Measurements from ENCODE around the gene ATG3. TPM values are rescaled to one million over a fixed set of nuclear protein-coding genes. Genes with fewer than 3 reads are reported as not detected.

Gene ATG3
- total RNA-seq, 4 donors from 2014 or later, result 25.1 to 47.9 (median 44.6) TPM

DNA sequence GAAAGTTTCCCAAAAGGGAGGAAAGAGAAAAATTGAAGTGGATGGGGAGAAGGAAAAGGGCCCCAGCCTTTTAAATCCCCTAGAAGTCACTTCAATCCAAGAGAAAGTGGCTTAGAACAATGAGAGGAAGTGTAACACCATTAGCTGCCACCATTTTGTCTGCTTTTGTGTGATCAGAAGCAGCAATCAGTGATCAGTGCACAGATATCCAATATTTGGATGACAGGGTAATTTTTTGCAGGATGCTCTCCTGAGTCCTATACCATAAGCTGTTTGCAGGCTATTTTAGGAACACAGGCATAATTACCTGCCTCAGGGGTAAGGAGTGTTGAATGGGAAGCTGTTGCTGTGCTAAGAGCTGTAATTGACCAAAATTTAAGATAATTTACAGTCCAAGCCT is 31.5 kb upstream of the ATG3 start:
- Histone ChIP-seq H3K4me3 (no peak overlapping the region), H3K36me3 (no peaks in the 10 kb centered on the region), H3K4me1 (no peaks in the 10 kb centered on the region), H3K27ac (no peak overlapping the region), H3K9me3 (no peaks in the 10 kb centered on the region), H3K27me3 (no peaks in the 10 kb centered on the region)
- TF ChIP-seq POLR2A (IDR thresholded peaks at IDR 0.05), result no peak
- no peak for TF ChIP-seq CTCF (IDR thresholded peaks at IDR 0.05)
- intact Hi-C loops (cut with DNase I; ENCODE audit: low total_unique reads), result no loop called here
- no peak for DNase-seq

DNA sequence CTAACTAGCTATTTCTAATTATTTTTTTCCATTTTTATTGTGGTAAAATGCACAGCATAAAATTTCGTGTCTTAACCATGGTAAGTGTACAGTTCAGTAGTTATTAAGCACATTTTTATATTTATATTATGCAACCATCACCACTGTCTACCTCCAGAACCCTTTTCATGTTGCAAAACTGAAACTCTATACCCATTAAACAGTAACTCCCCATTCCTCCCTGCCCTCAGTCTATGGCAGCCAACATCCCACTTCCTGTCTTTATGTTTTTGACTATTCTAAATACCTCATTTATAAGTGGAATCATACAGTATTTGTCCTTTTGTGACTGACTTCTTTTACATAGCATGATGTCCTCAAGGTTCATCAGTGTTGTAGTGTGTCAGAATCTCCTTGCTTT is 25.6 kb upstream of the ATG3 start:
- intact Hi-C loops (cut with DNase I; ENCODE audit: low total_unique reads), result loop anchor here (10.0 kb wide), 1 partner anchor 237 kb away; no protein-coding TSS in a partner anchor
- H3K9me3 ChIP-seq, result no peaks in the 10 kb centered on the region
- no peaks in the 10 kb centered on the region for H3K27me3 ChIP-seq
- no peak overlapping the region for H3K27ac ChIP-seq
- H3K36me3 ChIP-seq, result no peaks in the 10 kb centered on the region
- H3K4me1 ChIP-seq, result peaks cover 0 to 4% of the 10 kb centered on the region in 2 donors
- H3K4me3 ChIP-seq, result no peak overlapping the region
- TF ChIP-seq POLR2A (IDR thresholded peaks at IDR 0.05), result no peak
- no peak for TF ChIP-seq CTCF (IDR thresholded peaks at IDR 0.05)
- DNase-seq, result no peak

GRCh38 chr3:112585782-112586181 is 24.0 kb upstream of the ATG3 start:
- intact Hi-C loops (cut with DNase I; ENCODE audit: low total_unique reads), result loop anchor here (10.0 kb wide), 1 partner anchor 239 kb away; no protein-coding TSS in a partner anchor
- Histone ChIP-seq H3K9me3 (no peaks in the 10 kb centered on the region), H3K27ac (no peak overlapping the region), H3K4me3 (no peak overlapping the region), H3K4me1 (peaks cover 0 to 4% of the 10 kb centered on the region in 2 donors), H3K36me3 (no peaks in the 10 kb centered on the region), H3K27me3 (no peaks in the 10 kb centered on the region)
- TF ChIP-seq POLR2A (IDR thresholded peaks at IDR 0.05) (no peak), CTCF (IDR thresholded peaks at IDR 0.05) (no peak)
- DNase-seq, result no peak

DNA sequence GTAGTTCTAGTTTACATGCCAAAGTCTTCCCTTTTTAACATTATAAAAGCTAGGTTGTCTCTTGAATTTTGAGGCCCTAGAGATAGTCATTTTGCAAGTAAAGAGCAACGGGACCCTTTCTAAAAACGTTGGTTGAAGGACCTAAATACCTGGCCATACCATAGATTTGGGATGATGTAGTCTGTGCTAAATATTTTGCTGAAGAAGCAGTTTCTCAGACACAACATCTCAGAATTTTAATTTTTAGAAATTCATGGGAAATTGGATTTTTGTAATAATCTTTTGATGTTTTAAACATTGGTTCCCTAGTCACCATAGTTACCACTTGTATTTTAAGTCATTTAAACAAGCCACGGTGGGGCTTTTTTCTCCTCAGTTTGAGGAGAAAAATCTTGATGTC is 21.3 kb upstream of the ATG3 start:
- Histone ChIP-seq H3K9me3 (no peaks in the 10 kb centered on the region), H3K27ac (no peak overlapping the region), H3K36me3 (no peaks in the 10 kb centered on the region), H3K4me3 (no peak overlapping the region), H3K27me3 (no peaks in the 10 kb centered on the region), H3K4me1 (peaks cover 0 to 4% of the 10 kb centered on the region in 2 donors)
- no peak for TF ChIP-seq POLR2A (IDR thresholded peaks at IDR 0.05)
- no peak for TF ChIP-seq CTCF (IDR thresholded peaks at IDR 0.05)
- intact Hi-C loops (cut with DNase I; ENCODE audit: low total_unique reads), result loop anchor here (10.0 kb wide), 1 partner anchor 242 kb away; no protein-coding TSS in a partner anchor
- DNase-seq, result no peak

DNA sequence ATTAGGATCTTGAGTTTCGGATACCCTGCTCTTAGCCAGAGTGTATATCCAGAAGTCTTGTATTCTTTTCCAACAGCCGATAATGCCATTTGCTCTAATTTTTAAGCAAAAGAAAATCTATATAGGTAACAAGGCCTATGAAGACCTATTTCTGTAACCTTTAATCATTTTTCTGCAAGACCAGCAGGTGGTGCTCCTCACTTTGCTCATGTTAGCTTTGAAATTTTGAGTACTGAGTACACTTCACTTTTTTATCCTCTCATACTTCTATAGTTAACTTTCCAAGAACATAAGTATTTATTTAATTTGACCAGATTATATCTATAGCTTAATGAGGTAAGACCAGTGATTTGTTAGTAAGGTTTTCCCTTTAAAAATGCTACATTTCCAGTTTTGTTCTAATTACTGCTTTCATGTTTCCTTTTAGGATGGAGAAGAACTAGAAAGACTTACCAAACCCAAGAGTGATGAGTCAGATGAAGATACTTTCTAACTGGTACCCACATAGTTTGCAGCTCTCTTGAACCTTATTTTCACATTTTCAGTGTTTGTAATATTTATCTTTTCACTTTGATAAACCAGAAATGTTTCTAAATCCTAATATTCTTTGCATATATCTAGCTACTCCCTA is 20.6 kb upstream of the ATG3 start:
- Histone ChIP-seq H3K27me3 (no peaks in the 10 kb centered on the region), H3K27ac (no peak overlapping the region), H3K9me3 (no peaks in the 10 kb centered on the region), H3K4me1 (peaks cover 0 to 4% of the 10 kb centered on the region in 2 donors), H3K36me3 (no peaks in the 10 kb centered on the region), H3K4me3 (no peak overlapping the region)
- TF ChIP-seq POLR2A (IDR thresholded peaks at IDR 0.05) (no peak), CTCF (IDR thresholded peaks at IDR 0.05) (peak; percentile 52 to 78 (median 60))
- peak; percentile 29 to 47 for DNase-seq
- intact Hi-C loops (cut with DNase I; ENCODE audit: low total_unique reads), result loop anchor here (10.0 kb wide), 1 partner anchor 242 kb away; no protein-coding TSS in a partner anchor
